Stimulated activated CD4-positive, alpha-beta T cell treated with anti-CD3 and anti-CD28 coated beads, TNF-alpha, amount 100 ng/mL, for 24 hours (primary cell): ENCODE results near the gene LIMS4.
"Not testable (repeated sequence)": the region's sequence is repeated elsewhere in the genome, so short reads cannot be mapped to it uniquely, and the experiment has no call there.

Experiments
- DNase-seq, 3 experiments: peaks; one replicate each; pipeline ENCODE4 v3.0.0-alpha.2; 2020; ENCODE audit warnings: low read depth in 3 of 3

The LIMS4 gene

DNA sequence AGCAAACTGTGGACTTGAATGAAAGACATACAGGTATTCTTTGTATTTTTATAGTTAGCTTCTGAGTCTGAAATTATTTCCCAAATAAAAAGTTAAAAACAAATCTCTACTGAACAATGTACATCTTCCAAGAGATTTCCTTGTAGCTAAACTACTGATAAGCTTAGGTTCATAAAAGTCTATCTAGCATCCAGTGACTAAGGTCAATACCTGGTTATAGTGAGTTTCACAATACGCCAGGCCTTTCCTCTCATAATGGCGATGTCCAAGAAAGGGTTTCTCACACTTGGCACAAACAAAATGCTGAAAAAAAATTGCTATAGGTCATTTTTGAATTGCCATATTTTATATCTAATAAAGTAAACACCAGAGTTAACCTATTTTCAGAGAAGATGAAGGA lies 21.7 kb downstream of the LIMS4 start:
- not testable (repeated sequence) for DNase-seq

DNA sequence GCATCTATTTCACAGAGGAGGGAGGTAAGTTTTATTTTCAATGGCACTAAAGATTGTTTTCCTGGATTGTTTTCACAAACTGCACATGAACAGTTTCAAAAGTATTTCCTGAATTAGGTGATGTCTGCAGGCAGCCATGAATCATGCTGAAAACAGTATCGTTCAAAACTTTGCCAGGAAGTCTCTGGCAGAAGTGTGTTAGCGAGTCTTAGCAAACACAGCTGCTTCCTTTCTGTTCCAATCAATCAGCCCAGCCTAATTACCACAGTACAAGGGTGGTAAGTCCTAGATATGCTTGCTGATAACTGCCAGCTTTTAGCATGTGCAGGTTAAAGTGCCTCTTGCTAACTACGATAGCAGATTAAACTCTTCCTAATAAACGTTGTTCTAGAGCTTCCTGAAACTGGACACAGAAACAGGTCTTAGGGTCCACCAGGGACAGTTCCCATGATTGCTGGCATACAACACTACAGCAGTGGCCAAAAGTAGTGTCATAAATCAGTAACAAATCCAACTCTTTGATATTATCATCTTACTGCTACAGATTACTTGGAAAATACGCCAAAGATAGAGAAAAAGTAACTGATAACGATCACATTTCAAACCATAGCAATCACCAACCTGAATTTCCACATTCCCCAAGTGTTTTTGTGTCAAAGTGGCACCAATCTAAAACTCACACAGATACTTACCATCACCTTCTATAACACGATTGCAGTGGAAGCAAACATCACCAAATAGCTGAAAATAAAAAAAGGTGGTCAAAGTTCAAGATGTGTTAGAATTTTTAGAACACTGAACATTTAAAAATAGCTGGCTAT lies 23.3 kb downstream of the LIMS4 start:
- DNase-seq, result not testable (repeated sequence)

DNA sequence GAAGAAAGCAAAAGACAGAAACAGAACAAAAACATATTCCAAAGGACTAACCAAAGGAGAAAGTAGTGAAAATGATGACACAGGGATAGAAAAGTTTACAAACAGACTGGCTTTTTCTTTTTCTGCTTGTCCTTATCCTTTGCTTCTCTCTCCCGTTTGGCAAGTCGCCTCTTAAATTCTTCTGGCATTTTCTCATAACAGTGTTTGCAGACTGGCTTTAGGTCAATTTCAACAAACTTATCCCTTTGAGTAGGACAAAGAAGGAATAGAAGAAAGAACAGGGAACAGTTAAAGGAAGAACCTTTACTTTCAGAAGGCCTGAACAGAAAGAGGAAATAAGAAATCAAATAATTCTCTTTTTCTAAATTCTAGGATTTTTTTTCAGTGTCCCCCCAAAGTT lies 26.0 kb downstream of the LIMS4 start:
- DNase-seq, result not testable (repeated sequence)

- DNase-seq, result not testable (repeated sequence)
Observed at GRCh38 chr2:110443305-110444005, 29.2 kb downstream of the LIMS4 start.

DNA sequence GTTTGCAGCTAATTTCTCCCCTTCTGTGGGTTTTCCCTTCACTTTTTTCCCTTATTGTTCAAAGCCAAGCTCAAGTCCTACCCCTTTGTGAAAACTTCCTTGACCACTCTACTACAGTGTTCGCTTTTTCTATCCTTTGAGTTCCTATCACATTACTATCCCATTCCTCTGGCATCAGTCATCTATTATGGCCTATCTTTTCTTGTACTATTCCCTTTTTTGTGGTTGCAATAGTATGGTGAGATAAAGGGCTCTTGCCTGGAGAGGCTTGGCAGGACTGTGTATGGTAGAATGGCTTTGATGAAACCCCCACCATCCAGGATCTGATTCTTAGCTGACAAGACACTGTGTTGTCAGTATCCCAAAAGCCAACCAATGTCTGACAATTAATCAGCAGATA lies 30.7 kb downstream of the LIMS4 start:
- DNase-seq, result not testable (repeated sequence)

DNA sequence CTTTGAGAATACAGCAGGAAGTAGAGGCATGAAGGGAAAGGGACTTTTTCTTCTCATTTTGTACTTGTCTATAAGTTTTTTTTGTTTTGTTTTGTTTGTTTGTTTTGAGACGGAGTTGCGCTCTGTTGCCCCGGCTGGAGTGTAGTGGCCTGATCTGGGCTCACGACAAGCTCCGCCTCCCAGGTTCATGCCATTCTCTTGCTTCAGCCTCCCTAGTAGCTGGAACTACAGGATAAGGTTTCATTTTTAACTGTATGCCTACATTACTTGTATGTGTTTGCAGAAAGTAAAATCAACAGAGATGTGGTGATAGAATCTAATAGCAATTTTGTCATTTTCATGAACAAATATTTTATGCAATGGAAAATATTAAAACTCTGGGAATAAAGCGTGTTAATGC lies 38.1 kb downstream of the LIMS4 start:
- not testable (repeated sequence) for DNase-seq

- not testable (repeated sequence) for DNase-seq
Observed at GRCh38 chr2:110425725-110426124, 46.9 kb downstream of the LIMS4 start.

DNA sequence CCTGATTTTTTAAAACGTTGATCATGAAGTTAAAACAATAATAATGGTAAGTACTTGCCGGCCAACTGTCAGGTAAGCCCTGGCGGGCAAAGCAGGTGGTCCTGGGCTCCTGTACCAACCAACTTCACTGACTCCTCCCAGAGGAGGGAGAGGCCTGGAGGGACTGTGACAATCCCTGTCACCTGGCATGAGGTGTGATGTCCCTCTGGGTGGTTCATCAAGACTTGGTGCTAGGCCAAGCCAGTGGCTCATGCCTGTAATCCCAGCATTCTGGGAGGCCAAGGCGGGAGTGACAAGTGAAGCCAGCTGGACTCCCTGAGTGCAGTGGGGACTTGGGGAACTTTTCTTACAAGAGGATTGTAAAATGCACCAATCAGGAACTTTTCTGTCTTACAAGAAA lies 48.2 kb downstream of the LIMS4 start:
- DNase-seq, result not testable (repeated sequence)

DNA sequence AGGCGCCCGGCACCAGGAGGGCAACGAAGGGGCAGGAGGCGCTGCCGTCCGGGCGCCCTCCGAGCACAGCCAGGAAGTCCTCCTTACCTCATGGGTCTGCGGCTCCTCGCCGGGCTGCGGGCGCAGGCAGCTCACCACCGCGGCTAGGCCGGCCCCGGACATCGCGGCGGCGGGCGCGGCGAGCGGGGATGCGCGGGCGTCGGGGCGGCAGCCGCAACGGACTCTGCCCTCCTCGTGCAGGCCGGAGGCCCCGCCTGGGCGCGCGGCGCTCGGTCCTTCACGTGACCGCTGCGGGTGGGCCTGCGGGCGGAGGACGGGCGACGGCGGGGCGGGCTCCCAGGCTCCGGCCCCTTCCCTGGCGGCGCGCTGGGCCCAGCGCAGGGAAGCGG lies 49.0 kb downstream of the LIMS4 start:
- not testable (repeated sequence) for DNase-seq

GRCh38 chr2:110422852-110423573 lies 49.6 kb downstream of the LIMS4 start:
- DNase-seq, result not testable (repeated sequence)

DNA sequence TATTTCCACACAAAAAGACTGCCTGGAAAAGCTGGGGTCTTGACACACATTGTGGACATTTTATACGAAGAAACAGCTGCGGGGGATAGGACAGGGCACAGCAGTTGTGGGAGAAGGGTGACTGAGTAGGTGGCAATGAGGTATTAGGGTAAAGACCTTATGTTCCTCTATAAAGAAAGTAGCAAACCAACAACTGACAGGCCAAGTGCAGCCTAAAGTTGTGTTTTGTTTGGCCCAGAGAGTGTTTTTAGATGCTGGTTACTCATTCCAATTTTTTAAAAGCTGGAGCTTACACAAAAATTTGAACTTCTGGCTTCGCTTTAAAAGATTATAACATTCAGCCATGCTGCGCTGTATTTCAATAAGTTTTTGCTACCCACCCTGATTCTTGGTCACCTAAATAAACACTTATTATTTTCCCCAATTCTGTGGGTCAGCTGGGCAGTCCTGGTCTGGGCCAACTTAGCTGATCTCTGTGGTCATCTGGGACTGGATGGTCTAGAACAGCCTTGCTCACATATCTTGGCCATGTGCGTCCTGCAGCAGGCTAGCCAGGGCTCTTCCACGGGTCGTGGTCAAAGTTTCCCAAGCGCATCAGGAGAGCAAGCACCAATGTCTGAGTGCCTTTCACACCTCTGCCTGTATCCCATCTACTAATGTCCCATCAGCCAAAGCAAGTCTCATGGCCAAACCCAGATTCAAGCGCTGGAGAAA lies 51.8 kb downstream of the LIMS4 start:
- DNase-seq, result not testable (repeated sequence)

DNA sequence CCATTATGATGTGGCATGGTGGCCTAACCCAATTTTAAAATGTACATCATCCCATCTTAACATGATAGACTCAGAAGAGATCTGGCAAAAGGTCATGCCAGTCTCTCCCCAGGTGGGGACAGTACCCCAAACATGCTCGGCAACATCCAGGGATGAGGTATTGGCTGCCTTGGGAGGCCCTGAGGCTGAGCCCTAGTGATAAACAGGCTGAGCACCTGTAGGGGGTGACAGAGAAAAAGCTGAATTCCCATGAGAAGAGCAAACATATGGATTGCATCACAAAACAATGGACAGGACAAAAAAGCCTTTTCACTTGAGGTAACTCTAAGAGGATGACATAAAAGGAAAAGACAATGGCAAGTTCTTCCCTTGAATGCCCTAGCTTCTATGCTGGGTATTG lies 65.5 kb downstream of the LIMS4 start:
- not testable (repeated sequence) for DNase-seq

DNA sequence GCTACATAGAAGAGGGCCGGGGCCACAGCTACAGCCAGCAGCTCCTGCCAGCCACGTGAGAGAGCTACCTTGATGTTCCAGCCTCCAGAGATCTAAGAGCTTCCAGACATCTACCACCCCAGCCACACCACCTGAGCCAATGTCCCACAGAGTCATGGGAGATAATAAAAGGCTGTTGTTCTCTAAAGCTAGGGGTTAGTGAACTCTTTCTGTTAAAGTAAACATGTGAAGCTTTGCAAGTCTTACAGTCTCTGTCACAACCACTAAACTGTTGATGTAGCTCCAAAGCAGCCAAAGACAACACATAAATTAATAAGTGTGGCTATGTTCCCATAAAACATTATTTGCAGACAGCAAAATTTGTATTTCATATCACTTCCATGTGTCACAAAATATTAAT lies 67.6 kb downstream of the LIMS4 start:
- not testable (repeated sequence) for DNase-seq

DNA sequence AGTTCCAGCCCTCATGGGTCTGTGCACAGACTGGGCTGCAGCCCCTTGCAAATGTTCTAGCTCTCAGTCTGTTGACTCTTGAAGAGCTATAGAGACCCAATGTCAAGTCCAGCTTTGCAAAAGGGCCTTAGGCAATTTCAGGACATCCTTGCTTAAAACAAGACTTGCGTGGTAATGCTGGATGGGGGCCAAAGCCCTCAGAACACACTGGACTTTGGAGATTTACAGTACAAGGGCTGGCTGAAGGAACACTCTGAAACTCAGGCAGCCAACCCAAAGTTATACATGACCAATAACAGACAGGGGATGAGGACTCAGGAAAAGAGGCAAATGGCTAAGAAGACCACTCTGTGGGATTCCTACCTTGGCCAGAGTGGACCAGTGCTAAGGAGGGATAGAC lies 68.4 kb downstream of the LIMS4 start:
- DNase-seq, result not testable (repeated sequence)

DNA sequence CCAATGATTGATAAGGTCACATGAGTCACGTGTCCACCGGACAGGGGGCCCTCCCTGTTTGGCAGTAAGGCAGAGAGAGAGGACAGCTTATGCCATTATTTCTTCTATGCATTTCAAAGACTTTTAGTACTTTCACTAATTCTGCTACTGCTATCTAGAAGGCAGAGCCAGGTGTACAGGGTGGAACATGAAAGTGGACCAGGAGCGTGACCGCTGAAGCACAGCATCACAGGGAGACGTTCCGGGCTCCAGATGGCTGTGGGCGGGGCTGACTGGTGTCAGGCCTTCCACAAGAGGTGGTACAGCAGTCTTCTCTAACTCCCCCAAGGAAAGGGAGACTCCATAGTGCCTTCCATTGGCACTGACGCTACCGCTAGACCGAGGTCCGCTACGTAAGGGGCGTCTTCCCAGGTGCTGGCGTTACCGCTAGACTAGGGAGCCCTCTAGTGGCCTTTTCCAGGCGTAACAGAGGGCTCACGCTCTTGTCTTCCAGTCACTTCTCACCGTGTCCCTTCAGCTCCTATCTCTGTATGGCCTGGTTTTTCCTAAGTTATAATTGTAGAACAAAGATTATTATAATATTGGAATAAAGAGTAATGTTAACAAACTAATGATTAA lies 71.5 kb downstream of the LIMS4 start:
- DNase-seq, result not testable (repeated sequence)

- not testable (repeated sequence) for DNase-seq
Observed at GRCh38 chr2:110399378-110399777, 73.2 kb downstream of the LIMS4 start.

DNA sequence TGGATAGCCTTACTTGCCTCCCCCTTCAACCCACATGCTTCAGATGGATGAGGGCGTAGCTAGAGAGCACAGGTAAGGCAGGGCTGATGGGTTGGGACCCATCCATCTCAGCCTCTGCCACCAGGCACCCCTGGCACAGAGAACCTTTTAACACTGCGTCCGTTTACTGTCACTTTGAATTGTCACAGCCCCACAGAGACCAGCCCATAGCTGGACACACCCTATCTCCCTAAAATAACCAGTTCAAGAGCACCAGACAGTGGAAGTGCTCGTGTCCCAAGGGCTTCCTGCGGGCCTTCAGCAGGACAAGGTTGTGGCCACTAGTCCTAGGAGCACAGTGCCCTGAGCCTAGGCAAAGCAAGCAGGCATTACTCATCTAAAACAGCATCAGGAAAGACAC lies 76.6 kb downstream of the LIMS4 start:
- not testable (repeated sequence) for DNase-seq
